GM12891 (cell line): ENCODE measurements around the gene ZNF385B.

ENCODE experiments used
- DNase-seq: peaks from one replicate; pipeline ENCODE4 v3.0.0; 2011; ENCODE audit warnings: low spot score; ENCODE audit not compliant: insufficient read length
- FAIRE-seq: peaks from 2 replicates; lab custom pipeline; 2011; peaks lifted over from hg19 to GRCh38; lab: Jason Lieb, UNC
- PAX5 ChIP-seq: IDR thresholded peaks from 2 replicates; pipeline ENCODE4 v1.6.1; 2011; ENCODE audit warnings: low read length, moderate library complexity, mild to moderate bottlenecking; ENCODE audit not compliant: insufficient read depth, severe bottlenecking
- POLR2A ChIP-seq: IDR thresholded peaks from 2 replicates; pipeline ENCODE4 v1.6.1; 2011; ENCODE audit warnings: low read depth, low read length, control low read depth
- POLR2AphosphoS5 ChIP-seq: IDR thresholded peaks from 2 replicates; pipeline ENCODE4 v1.6.1; 2011; ENCODE audit warnings: low read depth, low read length, control low read depth
- POU2F2 ChIP-seq: IDR thresholded peaks from 2 replicates; pipeline ENCODE4 v1.6.1; 2011; ENCODE audit warnings: low read depth, mild to moderate bottlenecking, control low read depth, low read length, moderate library complexity
- SPI1 ChIP-seq: IDR thresholded peaks from 2 replicates; pipeline ENCODE4 v1.6.1; 2011; ENCODE audit warnings: low read depth, low read length, control low read depth
- TAF1 ChIP-seq: IDR thresholded peaks from 2 replicates; pipeline ENCODE4 v1.6.1; 2011; ENCODE audit warnings: low read depth, low read length, control low read depth

Gene ZNF385B

DNA sequence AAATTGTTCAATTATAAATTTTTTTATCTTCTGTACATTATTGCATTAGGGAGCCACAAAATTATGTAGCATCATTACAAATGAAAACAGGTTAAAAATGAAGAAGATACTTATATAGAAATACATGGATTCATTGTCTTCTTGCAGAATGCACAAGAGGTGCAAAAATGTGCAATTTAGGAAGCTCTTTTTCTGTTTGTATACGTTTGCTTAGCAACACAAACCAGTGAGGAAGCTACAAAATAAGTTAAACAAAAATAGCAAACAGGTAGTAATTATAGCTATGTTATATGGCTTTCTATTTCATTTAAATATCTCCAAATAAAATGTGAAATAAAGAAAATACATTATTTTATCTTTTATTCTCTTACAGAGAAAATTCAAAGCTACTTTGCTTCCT, 419.2 kb downstream of the ZNF385B start:
- DNase-seq, result no peak
- TF ChIP-seq POLR2A (no peak), POU2F2 (no peak), SPI1 (no peak), POLR2AphosphoS5 (no peak), PAX5 (no peak), TAF1 (no peak)
- FAIRE-seq, result no peak

DNA sequence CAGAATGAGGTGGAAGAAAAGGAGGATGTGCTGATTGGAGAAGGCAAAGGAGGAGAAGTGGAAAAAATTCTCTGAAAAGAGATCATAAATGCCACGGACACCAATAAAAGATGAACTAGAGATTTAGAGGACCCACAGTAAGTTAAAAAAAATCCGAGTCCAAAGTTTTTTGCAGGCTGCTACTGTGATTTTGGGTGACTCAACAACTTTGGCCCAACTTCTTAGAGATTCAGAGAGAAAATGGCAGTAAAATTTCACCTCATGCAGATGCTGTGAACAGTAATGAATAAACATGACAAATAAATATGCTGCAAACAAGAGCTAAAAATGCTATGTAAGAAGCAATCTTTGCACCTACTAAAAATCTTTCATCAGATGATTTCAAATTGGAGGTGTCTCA, 419.9 kb downstream of the ZNF385B start:
- FAIRE-seq (no peak), DNase-seq (no peak)
- no peak for TF ChIP-seq SPI1
- TF ChIP-seq POU2F2, result no peak
- TF ChIP-seq POLR2AphosphoS5, result no peak
- TF ChIP-seq PAX5, result no peak
- no peak for TF ChIP-seq TAF1
- no peak for TF ChIP-seq POLR2A

- FAIRE-seq, result no peak
- peak; percentile 78 for TF ChIP-seq SPI1
- TF ChIP-seq POLR2AphosphoS5, result no peak
- DNase-seq, result peak; percentile 9
Observed at GRCh38 chr2:179440642-179441251, 420.7 kb downstream of the ZNF385B start.

GRCh38 chr2:179438654-179439053, 422.8 kb downstream of the ZNF385B start:
- no peak for DNase-seq
- FAIRE-seq, result no peak
- TF ChIP-seq POU2F2 (no peak), TAF1 (no peak)

GRCh38 chr2:179437430-179437829, 424.0 kb downstream of the ZNF385B start:
- TF ChIP-seq TAF1, result no peak
- DNase-seq (no peak), FAIRE-seq (peak; percentile 28)

GRCh38 chr2:179435566-179435965, 425.8 kb downstream of the ZNF385B start:
- DNase-seq (no peak), FAIRE-seq (no peak)
- no peak for TF ChIP-seq POLR2A
- TF ChIP-seq POLR2AphosphoS5, result no peak
- no peak for TF ChIP-seq PAX5
- no peak for TF ChIP-seq TAF1
- no peak for TF ChIP-seq SPI1
- no peak for TF ChIP-seq POU2F2

DNA sequence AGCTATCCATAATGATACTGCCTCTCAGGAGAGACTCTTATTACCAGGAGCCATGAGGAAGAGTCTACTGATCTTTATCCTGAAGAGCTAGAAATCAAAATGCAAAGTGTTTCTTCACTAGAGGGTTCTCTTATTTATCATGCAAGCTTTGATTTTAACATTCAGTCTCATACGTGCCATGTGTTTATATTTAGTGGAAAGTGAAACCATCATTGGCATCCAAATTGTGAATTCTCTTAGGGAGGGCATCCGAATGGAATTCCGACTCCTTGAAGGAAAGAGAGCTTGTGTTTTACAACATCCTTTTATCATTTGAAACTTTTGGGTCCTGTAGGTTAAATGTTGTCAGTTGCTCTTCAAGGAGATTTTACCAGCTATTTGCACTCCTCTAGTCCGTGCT, 426.4 kb downstream of the ZNF385B start:
- DNase-seq (no peak), FAIRE-seq (no peak)
- TF ChIP-seq POLR2A, result no peak
- TF ChIP-seq POU2F2, result no peak
- no peak for TF ChIP-seq POLR2AphosphoS5
- no peak for TF ChIP-seq SPI1
- TF ChIP-seq TAF1, result no peak
- no peak for TF ChIP-seq PAX5

DNA sequence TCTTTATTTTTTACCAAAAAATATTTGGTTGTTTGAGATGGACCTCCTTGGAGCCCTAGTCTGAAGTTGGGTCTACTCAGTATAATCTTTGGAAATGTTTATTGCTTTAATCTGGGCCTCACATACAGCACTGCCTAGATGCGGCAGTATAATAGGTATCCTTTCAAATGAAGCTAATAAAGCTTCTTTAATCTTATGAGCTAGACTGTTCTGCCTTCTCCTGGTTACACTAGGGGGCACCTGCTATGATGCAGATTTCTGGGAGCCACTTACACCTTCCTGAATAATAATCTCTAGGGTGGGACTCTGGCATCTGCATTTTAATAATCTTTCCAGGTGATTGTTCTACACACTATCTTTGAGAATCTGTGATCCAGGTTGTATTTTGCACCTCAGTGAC, 427.1 kb downstream of the ZNF385B start:
- DNase-seq (no peak), FAIRE-seq (no peak)
- no peak for TF ChIP-seq PAX5
- no peak for TF ChIP-seq POU2F2
- no peak for TF ChIP-seq SPI1
- no peak for TF ChIP-seq POLR2AphosphoS5
- TF ChIP-seq POLR2A, result no peak
- no peak for TF ChIP-seq TAF1

- TF ChIP-seq POLR2AphosphoS5, result no peak
- no peak for TF ChIP-seq SPI1
- no peak for TF ChIP-seq POLR2A
- no peak for TF ChIP-seq TAF1
- no peak for TF ChIP-seq POU2F2
- TF ChIP-seq PAX5, result no peak
- FAIRE-seq (no peak), DNase-seq (no peak)
Observed at GRCh38 chr2:179432751-179433150, 428.7 kb downstream of the ZNF385B start.

DNA sequence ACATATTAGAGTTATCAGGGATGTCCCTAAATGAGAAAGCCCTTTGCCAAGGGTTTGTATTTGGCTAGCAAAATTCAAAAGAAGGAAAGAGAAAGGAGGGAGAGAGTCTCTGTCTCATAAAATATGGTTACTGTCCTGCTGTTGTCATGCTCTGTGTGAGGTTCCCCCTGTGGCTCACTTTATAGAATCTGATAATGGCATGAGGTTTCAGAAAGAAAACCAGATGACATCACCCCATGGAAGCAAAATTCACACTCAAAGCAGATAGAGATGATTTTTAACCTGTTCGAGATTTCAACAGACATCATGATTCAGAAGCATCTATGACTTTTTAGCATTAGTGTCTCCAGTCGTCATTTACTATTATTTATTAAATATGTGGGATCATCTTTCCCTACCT, 431.8 kb downstream of the ZNF385B start:
- no peak for FAIRE-seq
- no peak for DNase-seq
- no peak for TF ChIP-seq POU2F2
- TF ChIP-seq TAF1, result no peak
- TF ChIP-seq SPI1, result no peak
- TF ChIP-seq POLR2AphosphoS5, result no peak
- TF ChIP-seq POLR2A, result no peak
- TF ChIP-seq PAX5, result no peak
